Endodermal cell (in vitro differentiated cells): ENCODE results near the gene KISS1. TPM values are rescaled to one million over a fixed set of nuclear protein-coding genes. Genes with fewer than 3 reads are reported as not detected.

Source experiments
- DNase-seq: peaks from one replicate; pipeline ENCODE4 v3.0.0-alpha.2; 2017
- H3K27ac ChIP-seq: 2 replicates; pipeline ENCODE4 v1.5.1; 2013; ENCODE audit warnings: mild to moderate bottlenecking, low read depth, low read length, moderate library complexity
- H3K27me3 ChIP-seq: 2 replicates; pipeline ENCODE4 v1.6.1; 2013; ENCODE audit warnings: mild to moderate bottlenecking, low read length, moderate library complexity; ENCODE audit not compliant: insufficient read depth, control insufficient read depth, poor library complexity, severe bottlenecking
- H3K36me3 ChIP-seq: 2 replicates; pipeline ENCODE4 v1.7.0; 2013; ENCODE audit warnings: mild to moderate bottlenecking, low read length, moderate library complexity; ENCODE audit not compliant: control insufficient read depth, insufficient read depth
- H3K4me1 ChIP-seq: one replicate; pipeline ENCODE4 v1.7.0; 2013; ENCODE audit warnings: low read length; ENCODE audit not compliant: control insufficient read depth, insufficient read depth
- H3K4me3 ChIP-seq: 2 replicates; pipeline ENCODE4 v1.5.1; 2013; ENCODE audit warnings: mild to moderate bottlenecking, low read length, moderate library complexity
- H3K9ac ChIP-seq: 2 replicates; pipeline ENCODE4 v1.6.1; 2013; ENCODE audit warnings: mild to moderate bottlenecking, low read length, moderate library complexity; ENCODE audit not compliant: poor library complexity, severe bottlenecking; ENCODE audit errors: extremely low read depth
- H3K9me3 ChIP-seq: 2 replicates; pipeline ENCODE4 v1.6.1; 2013; ENCODE audit warnings: mild to moderate bottlenecking, low read length, moderate library complexity; ENCODE audit not compliant: control insufficient read depth
- H3K27ac Mint-ChIP-seq: 2 replicates; pipeline ENCODE4 v1.8.0; 2020; ENCODE audit warnings: mixed read lengths
- H3K27me3 Mint-ChIP-seq: 2 replicates; pipeline ENCODE4 v1.8.0; 2021; ENCODE audit warnings: mild to moderate bottlenecking, mixed read lengths; ENCODE audit not compliant: insufficient read depth
- H3K36me3 Mint-ChIP-seq: 2 replicates; pipeline ENCODE4 v1.8.0; 2020; ENCODE audit warnings: low read depth, mixed read lengths
- H3K4me1 Mint-ChIP-seq: 2 replicates; pipeline ENCODE4 v1.8.0; 2020; ENCODE audit warnings: mixed read lengths
- H3K4me3 Mint-ChIP-seq: 2 replicates; pipeline ENCODE4 v1.8.0; 2020; ENCODE audit warnings: mild to moderate bottlenecking, moderate library complexity, mixed read lengths
- H3K9me3 Mint-ChIP-seq: 2 replicates; pipeline ENCODE4 v1.8.0; 2020; ENCODE audit warnings: mild to moderate bottlenecking, mixed read lengths
- WGBS, 2 experiments: methylation state at CpG; one replicate each; pipeline versions ENCODE4 v1.1.5 to v1.1.7; 2013; ENCODE audit warnings: missing lambda C conversion rate in 2 of 2, mixed read lengths in 1 of 2; ENCODE audit not compliant: insufficient coverage in 1 of 2, insufficient read length in 1 of 2; 5-methylcytosine and 5-hydroxymethylcytosine counted together
- total RNA-seq, 2 donors: library from RNA; stranded (reverse); fragmentation: NEBNext Ultra II Directional in 1 of 2; extraction: Animal tissue kit (Norgen Biotek cat#: 25700) in 1 of 2; gene quantifications; 2 replicates in 1 of 2; 3 replicates in 1 of 2; pipeline ENCODE4 v1.2.1, GENCODE V29; 2021
- TF ChIP-seq, protein P1 (sequence below): fragments of 200-600 bp; sonication (generic); conservative IDR thresholded peaks from 2 replicates; pipeline ENCODE4 v1.5.0; 2021; ENCODE audit warnings: antibody characterized with exemption, mild to moderate bottlenecking

Gene KISS1
- total RNA-seq, 2 donors from 2014 or later = not detected

DNA sequence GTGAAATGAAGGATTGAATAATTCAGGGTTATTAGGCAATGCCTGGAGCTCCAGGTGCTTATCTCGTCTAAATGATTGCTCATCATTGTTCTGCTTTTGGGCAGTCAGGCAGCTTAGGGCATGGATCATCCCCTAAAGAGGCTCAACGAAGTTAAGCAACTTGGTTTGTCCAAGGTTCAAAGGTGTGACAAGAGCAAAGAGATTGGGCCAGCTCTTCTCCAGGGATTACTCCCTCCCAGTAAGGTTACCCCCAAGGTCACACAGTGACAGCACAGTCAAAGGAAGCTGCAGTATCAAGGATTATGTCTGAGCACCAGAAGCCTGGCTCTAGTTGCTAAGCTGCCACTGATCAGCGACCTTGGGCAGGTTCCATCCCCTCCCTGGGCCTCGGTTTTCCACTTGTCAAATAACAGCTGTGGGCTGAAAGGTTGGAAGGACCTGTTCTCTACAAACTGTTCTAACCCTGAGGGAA, 51.2 kb downstream of the KISS1 start:
- Mint-ChIP-seq H3K4me1 (peaks cover 16% of the 10 kb centered on the region), H3K9me3 (no peaks in the 10 kb centered on the region), H3K27me3 (peaks cover 11% of the 10 kb centered on the region), H3K27ac (no peak overlapping the region), H3K4me3 (no peak overlapping the region), H3K36me3 (peaks cover 4% of the 10 kb centered on the region)
- H3K36me3 ChIP-seq = no peaks in the 10 kb centered on the region
- TF ChIP-seq, protein P1, sequence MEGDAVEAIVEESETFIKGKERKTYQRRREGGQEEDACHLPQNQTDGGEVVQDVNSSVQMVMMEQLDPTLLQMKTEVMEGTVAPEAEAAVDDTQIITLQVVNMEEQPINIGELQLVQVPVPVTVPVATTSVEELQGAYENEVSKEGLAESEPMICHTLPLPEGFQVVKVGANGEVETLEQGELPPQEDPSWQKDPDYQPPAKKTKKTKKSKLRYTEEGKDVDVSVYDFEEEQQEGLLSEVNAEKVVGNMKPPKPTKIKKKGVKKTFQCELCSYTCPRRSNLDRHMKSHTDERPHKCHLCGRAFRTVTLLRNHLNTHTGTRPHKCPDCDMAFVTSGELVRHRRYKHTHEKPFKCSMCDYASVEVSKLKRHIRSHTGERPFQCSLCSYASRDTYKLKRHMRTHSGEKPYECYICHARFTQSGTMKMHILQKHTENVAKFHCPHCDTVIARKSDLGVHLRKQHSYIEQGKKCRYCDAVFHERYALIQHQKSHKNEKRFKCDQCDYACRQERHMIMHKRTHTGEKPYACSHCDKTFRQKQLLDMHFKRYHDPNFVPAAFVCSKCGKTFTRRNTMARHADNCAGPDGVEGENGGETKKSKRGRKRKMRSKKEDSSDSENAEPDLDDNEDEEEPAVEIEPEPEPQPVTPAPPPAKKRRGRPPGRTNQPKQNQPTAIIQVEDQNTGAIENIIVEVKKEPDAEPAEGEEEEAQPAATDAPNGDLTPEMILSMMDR = no peak
- H3K9ac ChIP-seq = no peak overlapping the region
- no peak overlapping the region for H3K4me3 ChIP-seq
- H3K4me1 ChIP-seq = no peaks in the 10 kb centered on the region
- H3K9me3 ChIP-seq = no peaks in the 10 kb centered on the region
- WGBS, 2 experiments = 75 to 87% methylated on average over 4 of the region's 4 CpGs
- no peak for DNase-seq
- peaks cover 22% of the 10 kb centered on the region for H3K27me3 ChIP-seq
- no peak overlapping the region for H3K27ac ChIP-seq

DNA sequence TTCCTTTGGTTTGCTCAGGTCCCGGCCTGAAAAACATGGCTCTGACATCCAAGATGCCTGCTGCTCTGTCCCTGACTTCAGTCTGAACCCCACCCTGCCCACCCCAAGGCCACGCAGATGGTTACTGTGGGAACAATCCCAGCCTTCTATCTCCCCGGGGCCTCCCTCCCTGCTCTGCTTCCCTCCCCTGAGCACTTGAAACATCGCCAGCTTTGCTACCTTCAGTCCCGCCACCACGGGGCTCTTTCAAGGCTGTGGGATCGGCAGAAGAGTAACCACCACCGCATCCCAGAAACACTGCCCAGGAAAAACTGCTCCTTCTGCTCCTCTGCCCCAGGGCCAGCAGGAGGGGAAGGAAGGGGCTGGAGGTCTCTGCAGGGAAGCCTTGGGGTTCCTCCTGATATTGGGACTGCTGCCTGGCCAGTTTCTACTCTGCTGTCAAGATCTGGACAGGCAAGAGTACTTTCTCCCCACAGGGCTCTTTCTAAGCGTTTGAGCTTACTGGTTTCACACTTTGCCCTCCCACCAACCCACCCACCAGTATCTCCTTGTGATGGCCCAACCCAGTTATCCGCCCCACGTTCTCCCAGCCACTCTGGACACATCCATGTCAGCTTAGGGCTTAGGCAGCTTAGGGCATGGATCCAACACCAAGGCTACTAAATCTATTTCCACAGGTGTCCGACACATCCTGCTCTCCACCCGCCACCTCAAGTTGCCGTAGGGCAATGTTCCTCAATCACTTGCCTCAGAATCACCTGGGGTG, 52.8 kb downstream of the KISS1 start:
- no peak overlapping the region for H3K27ac ChIP-seq
- H3K9ac ChIP-seq = no peak overlapping the region
- H3K27ac Mint-ChIP-seq = no peak overlapping the region
- no peak overlapping the region for H3K4me3 Mint-ChIP-seq
- H3K27me3 ChIP-seq = peaks cover 22% of the 10 kb centered on the region
- peaks cover 5% of the 10 kb centered on the region for H3K36me3 Mint-ChIP-seq
- peaks cover 16% of the 10 kb centered on the region for H3K4me1 Mint-ChIP-seq
- H3K9me3 Mint-ChIP-seq = no peaks in the 10 kb centered on the region
- H3K9me3 ChIP-seq = no peaks in the 10 kb centered on the region
- WGBS, 2 experiments = 87 to 93% methylated on average over 10 to 14 of the region's 14 CpGs
- H3K4me3 ChIP-seq = no peak overlapping the region
- DNase-seq = no peak
- H3K36me3 ChIP-seq = no peaks in the 10 kb centered on the region
- TF ChIP-seq, protein P1 = no peak
- H3K4me1 ChIP-seq = no peaks in the 10 kb centered on the region
- H3K27me3 Mint-ChIP-seq = no peaks in the 10 kb centered on the region

DNA sequence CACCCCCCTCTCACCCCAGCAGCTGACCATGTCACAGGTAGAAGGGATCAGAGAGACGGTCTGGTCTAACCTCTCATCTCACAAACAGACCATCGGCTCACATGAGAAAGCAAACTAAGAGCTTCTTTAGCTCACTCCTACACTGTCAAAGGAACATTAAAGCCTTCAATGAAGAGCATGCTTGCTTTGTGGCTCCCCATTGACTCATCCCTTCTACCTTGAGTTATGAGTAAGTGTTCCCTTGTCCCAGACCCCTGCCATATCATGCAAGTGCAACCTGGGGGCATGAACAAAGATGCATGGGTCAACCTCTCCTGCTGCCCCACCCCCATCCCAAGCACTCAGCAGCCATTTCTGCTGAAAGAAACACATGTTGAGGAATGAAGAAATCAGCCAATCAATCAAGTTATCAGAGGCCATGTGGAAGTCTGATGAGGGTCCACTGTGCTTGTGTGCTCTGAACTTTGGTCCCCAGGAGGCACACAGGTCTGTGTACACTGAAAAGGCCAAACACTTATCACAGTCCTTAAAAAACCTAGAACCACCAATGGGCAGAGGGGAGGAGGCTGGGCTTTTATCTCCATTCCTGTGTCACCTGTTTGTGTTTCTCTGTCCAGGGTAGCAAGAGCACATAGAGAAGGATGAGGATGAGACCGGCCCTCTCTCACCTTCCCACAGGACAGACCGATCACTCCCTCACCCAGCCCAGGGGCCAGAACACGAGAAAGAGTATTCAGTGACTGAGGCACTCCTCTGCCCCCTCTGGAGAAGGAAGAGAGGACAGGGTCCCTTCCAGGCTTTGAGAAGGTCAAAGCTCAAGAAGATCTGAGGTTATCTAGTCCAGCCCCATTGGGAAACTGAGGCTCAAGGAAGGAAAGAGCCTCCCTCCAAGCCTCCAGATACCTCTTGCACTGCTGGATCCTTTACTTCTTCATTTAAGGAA, 54.0 kb downstream of the KISS1 start:
- 88 to 94% methylated on average over 3 to 5 of the region's 5 CpGs for WGBS, 2 experiments
- H3K4me1 Mint-ChIP-seq = peaks cover 7% of the 10 kb centered on the region
- no peaks in the 10 kb centered on the region for H3K9me3 Mint-ChIP-seq
- H3K4me3 ChIP-seq = no peak overlapping the region
- no peaks in the 10 kb centered on the region for H3K9me3 ChIP-seq
- peaks cover 5% of the 10 kb centered on the region for H3K36me3 Mint-ChIP-seq
- no peak overlapping the region for H3K27ac Mint-ChIP-seq
- H3K27ac ChIP-seq = no peak overlapping the region
- no peak overlapping the region for H3K4me3 Mint-ChIP-seq
- no peaks in the 10 kb centered on the region for H3K36me3 ChIP-seq
- H3K9ac ChIP-seq = no peak overlapping the region
- H3K27me3 Mint-ChIP-seq = no peaks in the 10 kb centered on the region
- TF ChIP-seq, protein P1 = peak; percentile 61
- H3K4me1 ChIP-seq = no peaks in the 10 kb centered on the region
- no peak for DNase-seq
- peaks cover 22% of the 10 kb centered on the region for H3K27me3 ChIP-seq
